HG03196 (cell line): ENCODE measurements around the gene OR2T2.
"Not testable (repeated sequence)": the region's sequence is repeated elsewhere in the genome, so short reads cannot be mapped to it uniquely, and the experiment has no call there.

Experiments used
- ATAC-seq: cut with Tn5 transposase; IDR thresholded peaks from one replicate; pipeline ENCODE4 v1.9.1; 2021; ENCODE audit not compliant: unreplicated experiment

Gene OR2T2

DNA sequence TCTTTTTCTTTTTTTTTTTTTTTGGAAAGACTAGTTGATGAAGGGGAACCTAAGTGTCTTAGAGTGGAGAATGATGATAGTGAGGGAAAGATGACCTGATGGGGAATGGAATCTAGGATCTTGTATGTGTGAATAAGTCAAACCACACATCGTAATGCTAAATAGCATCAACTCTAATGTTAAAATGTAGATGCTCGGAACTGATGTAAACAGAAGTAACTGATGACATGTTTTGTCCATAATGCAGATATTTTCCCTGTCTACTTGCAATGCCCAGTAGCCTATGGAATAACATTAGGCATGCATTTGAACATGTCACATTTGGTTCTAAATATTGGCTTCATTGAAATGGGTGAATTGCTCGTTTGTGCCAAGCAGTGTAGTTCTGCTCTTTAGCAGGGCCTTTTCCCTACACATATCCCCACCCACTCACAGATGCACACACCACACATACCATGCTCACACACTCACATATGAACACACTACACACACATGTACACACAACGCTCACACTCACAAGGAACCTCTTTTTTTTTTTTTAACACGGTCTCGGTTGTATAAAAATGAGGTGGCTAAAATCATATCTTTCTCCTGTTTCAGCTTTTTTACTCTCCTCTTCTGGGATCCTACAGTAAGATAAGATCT, 4.5 kb downstream of the OR2T2 start:
- ATAC-seq = not testable (repeated sequence)

- ATAC-seq = peak; percentile 64
Observed at GRCh38 chr1:248450466-248451145, 5.2 kb downstream of the OR2T2 start.

DNA sequence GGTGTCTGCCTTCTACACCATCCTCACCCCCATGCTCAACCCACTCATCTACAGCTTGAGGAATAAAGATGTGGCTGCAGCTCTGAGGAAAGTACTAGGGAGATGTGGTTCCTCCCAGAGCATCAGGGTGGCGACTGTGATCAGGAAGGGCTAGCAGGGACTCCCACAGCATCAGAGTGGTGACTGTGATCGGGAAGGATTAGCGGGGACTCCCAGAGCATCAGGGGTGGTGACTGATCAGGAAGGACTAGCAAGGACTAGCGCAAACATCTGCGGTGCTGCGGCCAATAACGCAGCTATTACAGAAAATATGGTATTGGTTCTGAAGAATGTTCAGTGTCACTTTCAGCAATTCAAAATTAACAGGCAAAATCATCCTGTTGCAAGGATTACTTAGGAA, 8.2 kb downstream of the OR2T2 start:
- ATAC-seq = not testable (repeated sequence)

DNA sequence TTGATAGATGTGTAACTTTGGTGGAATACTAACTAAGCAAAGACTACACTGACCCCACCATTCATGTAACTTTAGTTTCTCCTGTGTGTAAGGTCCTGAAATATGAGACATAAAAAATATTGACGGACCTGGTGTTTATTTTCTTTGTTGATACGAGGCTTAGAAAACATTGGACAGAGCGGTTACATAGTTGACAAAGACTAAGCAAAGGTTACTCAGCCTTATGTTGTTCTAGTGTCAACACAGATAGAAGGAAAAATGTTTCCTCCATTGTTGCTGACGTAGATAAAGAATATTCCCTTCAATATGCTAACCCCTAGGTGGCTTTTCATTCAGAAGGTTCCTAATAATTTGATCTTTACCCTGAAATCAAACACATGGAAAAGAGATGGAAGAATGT, 9.6 kb downstream of the OR2T2 start:
- ATAC-seq = not testable (repeated sequence)

GRCh38 chr1:248456635-248457034, 11.2 kb downstream of the OR2T2 start:
- ATAC-seq = not testable (repeated sequence)

DNA sequence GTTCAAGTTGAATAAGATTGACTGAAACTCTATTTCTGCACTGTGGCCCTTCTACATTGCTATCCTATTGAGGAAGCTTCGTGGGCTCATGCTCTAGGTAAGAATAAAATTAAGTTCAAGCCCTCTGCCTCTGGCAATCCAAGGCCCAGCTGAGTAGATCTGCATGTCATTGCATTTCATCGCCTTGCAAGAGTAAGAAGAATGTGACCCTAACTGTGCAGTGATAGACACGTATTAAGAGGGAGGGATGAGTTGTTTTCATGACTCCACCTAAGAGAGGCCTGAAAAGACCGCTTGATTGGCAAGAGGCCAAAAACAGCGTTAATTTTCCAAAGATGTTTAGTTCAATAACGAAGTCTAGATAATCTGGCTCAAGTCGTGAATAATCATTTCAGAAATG, 13.7 kb downstream of the OR2T2 start:
- not testable (repeated sequence) for ATAC-seq

DNA sequence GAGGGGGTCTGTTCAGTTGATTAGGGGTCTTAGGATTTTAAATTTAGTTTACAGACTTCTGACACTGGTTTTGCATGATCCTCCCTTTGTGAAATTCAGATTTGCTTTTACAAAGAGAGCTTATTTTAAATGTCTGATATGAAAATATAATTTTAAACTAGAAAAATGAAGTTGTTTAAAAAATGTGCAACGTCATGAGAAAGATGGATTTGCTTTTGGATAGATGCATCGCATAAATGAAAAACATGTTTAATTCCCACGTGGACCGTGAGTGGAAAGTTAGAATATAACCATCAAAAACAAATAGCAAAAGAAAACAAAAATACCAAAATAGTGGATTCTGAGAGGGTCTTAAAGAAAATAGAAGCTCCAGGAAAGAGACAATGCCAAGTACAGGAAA, 25.7 kb downstream of the OR2T2 start:
- no peak for ATAC-seq

DNA sequence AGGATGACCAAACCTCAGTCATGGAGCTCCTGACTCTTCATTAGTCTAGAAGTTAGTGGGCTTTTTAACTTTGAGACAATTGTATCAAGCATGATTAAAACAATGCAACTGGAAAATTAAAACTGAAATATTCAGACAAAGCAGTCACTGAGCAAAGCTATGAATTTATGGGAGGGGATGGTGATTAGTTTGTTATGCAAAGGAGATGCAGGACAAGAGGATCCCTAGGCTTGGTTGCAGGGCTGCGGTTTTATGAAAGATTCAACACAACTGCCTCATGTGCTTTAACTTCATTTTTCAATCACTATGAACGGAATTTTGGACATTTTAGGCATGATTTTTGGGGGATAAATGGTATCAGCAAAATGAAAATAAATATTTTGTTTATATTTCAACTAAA, 26.7 kb downstream of the OR2T2 start:
- not testable (repeated sequence) for ATAC-seq

- not testable (repeated sequence) for ATAC-seq
Observed at GRCh38 chr1:248473051-248473450, 27.6 kb downstream of the OR2T2 start, which contains the start of gene OR2T3. TSS of gene OR2T3 (plus strand) at chr1:248473351. CDS start at chr1:248473351, 0 bp downstream.

DNA sequence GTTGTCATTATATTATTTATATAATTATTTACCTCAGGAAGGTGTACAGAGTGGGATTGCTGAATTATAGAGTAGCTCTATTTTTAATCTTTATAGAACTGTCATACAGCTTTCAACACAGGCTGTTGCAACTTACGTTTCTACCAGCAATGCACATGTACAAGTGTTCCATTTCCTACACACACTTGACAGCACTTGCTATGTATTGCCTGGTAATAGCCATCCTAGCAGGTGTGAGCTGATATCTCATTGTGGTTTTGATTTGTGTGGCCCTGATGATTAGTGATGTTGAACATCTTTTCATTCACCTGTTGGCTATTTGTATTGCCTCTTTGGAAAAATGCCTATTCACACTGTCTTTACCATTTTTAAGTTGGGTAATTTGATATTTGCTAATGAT, 30.2 kb downstream of the OR2T2 start:
- not testable (repeated sequence) for ATAC-seq

GRCh38 chr1:248481686-248482579, 36.5 kb downstream of the OR2T2 start:
- ATAC-seq = peak; percentile 92

DNA sequence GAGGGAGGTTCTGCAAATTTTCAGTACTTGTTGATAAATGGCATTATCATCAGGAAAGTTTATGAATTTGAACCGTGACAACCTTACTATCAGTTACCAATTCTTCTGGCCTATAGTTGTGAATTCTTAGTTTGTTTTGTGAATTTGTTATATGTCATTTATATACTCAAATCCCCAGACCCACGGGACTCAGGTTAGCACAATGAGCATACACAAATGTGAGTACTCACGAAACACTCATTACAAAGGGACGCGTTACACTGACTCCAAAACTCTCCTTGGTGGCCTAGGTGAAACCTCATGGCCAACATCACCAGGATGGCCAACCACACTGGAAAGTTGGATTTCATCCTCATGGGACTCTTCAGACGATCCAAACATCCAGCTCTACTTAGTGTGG, 42.9 kb downstream of the OR2T2 start, which contains the start of gene OR2T5:
Gene OR2T5, plus strand, starts transcription at position 301 of the 400 bp plus-strand sequence. Its CDS starts 0 bp downstream, at position 301.
- ATAC-seq = not testable (repeated sequence)

GRCh38 chr1:248496661-248497060, 51.2 kb downstream of the OR2T2 start:
- ATAC-seq = not testable (repeated sequence)

DNA sequence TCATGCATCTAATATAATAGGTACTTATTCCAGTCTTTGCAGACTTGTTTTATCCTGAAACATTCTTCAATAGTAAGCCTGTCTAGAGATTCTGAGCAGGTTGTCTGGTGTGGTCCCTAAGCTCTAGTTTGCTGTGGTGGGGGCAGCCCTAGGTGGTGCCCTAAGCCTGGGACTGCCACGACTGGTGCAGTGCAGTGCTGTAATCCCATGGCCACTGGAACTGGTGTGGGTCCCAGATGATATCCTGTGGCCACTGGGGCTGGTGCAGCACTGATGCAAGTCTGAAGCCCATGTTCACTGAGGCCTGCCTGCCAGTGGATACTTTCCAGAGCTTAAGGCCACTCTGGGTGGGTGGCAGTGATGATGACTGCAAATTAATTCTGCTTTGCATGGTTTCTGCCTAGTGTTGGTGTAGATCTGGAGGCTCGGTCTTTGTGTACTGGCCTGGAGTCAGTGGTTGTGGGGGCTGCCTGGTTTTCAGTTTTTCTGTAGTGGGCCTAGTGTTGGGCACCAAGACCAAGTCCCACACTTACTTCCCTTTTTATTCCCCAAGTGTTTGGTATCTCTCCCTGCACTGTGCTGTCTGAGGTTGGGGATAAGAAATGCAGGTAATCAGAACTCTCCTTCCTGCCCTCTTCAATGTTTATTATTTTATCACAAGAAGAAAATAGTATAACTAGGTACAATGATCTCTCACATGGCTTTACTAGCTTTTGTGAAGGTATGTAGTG, 55.0 kb downstream of the OR2T2 start:
- ATAC-seq = not testable (repeated sequence)
